Prostate gland (tissue), 2 donors: ENCODE results near the gene RABGAP1.

ENCODE experiments used
- CTCF ChIP-seq, 4 experiments: fragments of 200-600 bp in 2 of 4; fragments of 450-650 bp in 2 of 4; sonication (generic) in 2 of 4; IDR thresholded peaks; 1 replicate in 3 of 4; 2 replicates in 1 of 4; pipeline ENCODE4 v1.5.1; 2016 to 2019; ENCODE audit warnings: antibody characterized with exemption in 4 of 4, mild to moderate bottlenecking in 2 of 4, moderate library complexity in 2 of 4
- POLR2AphosphoS5 ChIP-seq: sonication (generic); formaldehyde crosslinking; IDR thresholded peaks from one replicate; pipeline ENCODE4 v1.6.1; 2017; ENCODE audit warnings: antibody characterized with exemption

GRCh38 chr9:123138163-123138562 is 197.3 kb downstream of the RABGAP1 start:
- no peak for TF ChIP-seq CTCF (IDR thresholded peaks at IDR 0.05)
- no peak for TF ChIP-seq POLR2AphosphoS5
